IPS-NIHi7 (cell line): ENCODE results near the gene TIMP3.

Source experiments
- DNase-seq: peaks from one replicate; pipeline ENCODE4 v3.0.0; 2012; ENCODE audit warnings: mixed read lengths; ENCODE audit errors: extremely low spot score

The TIMP3 gene

DNA sequence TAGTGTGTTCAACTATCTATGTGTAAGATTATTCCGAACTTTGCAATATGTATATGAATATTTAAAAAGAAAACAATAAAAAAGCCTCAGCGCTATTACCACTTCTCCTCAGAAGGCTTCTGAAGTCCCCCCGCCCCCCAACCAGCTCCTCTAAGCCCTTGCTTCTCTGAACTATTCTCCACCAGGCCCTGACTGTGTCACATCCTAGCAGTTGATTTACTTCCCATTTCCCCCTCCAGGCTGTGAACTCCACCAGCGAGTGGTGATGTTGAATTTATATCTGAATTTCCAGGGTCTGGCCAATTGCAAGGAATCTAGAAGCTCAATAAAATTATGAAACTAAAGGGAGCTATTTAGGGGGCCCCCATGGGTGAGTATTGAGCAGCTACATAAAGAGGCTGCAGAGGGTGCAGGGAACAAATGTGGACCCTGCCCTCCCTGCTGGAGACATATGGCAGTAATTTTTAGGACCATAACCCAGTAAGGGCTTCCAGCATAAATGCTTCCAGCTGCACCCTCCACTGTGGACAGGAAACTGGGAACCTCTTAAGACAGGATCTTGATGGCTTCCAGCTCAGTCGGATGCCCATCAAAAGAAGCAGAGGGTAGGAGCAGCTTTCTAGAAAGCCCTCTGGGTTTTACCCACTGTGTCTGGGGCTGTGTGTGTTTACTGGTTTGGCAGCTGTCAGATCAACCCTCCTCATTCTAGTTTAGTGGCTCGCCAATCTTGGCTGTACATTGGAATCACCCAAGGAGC lies 81.4 kb downstream of the TIMP3 start:
- DNase-seq: no peak

DNA sequence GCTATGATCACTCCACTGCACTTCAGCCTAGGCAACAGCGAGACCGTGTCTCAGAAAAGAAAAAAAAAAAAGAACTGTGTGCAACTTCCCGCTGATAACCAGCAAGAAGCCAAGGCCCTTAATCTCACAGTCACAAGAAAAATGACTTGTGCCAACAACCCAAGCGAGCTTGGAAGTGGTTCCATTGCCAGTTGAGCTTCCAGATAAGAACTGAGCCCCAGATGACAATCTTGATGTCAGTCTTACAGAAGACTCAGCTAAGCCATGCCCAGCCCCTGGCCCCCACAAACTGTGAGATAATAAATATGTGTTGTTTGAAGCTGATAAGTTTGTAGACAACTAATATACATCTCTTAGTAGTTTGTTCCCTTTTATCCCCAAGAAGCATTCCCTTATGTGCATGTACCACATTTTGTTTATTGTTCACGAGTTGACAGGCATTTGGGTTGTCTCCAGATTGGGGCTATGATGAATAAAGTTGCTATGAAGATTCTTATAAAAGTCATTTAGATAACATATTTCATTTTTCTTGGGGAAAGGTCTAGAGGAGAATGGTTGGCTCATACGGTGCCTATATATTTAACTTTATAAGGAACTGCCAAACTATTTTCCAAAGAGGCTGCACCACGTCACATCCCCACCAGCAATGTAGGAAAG lies 85.9 kb downstream of the TIMP3 start:
- no peak for DNase-seq

DNA sequence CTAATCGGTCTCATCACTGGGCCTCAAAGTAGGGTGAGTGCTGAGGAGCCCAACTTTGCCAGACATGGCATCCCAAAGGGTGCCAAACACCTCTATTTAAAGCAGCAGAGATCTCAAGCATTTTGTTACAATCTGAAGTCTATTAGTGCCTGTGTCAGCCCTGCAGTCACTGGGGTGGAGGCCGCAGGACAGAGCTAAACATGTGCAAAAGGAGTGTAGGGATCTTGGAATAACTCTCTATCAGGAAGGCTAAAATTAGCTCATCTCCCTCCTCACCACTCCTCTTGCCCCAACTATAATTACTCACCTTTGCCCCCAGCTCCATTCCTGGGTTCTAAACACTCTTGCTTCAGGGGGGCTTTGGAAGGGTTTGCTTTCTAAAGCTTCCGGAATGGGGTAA lies 87.5 kb downstream of the TIMP3 start:
- no peak for DNase-seq

DNA sequence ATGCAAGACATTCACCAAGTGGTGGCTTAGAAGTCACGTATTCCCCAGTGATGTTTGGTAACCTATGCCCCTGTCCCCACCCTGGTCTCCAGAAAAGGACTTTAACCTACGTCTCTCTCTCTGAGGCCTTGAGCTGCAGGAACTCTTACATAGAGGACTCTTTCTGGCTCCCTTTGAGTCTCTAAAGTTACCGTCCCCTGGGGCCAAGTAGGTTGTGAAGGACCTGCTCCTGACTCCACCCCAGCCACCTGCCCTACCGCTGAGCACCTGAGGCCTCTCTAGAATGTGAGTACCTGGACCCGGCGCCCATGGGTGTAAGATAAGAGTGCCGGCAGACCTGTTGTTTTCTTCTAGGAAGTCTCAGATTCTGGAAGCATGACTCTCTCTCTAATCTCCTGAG lies 95.4 kb downstream of the TIMP3 start:
- DNase-seq: no peak

DNA sequence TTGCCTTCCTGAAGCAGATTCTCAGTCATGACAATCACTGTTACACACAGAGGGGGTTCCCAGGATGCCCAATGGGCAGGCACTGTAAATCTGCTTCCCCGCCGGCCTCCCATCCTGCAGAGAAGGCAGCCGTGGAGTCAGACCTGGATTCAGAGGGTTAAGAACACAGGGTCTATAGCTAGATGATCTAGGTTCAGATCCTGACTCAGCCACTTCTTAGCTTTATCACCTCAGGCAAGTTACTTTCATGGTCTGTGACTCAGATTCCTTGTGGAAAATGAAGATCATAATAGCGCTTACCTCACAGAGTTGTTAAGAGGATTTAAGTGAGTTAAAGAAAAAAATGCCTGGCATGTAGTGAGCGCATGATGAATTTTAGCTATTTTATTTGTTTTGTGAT lies 95.9 kb downstream of the TIMP3 start:
- no peak for DNase-seq

DNA sequence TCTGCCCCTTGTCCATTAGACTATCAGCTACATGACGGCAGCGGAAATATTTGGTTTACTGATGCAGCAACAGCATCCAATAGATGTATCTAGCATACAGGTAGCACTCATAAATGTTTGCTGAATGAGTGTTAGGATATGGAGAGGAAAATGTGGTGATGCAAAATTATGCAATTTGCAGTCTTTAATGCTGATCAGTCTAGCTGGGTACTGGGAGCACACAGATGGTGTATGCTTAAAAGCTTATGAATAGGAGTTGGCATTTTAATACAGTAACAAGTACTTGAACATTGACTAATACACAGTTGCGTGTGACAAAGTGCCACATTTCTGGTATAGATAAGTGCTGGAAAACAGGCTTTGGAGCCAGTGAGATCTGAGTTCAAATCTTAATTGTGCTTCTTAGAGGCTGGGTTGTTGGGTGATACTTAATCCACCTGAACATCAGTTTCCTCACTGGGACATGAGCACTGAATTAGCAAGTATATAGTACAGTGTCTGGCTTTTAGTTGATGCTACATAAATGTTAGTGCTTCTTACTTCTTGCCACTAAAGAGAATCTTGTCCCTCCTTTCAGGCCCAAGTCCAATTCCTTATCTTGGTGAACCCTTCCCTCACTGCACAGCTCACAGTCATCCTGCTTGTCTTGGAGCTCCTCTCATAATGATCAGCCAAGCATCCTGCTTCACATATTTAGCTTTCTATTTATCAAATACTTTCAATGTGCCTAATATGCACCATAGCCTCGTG lies 99.6 kb downstream of the TIMP3 start:
- DNase-seq: no peak

DNA sequence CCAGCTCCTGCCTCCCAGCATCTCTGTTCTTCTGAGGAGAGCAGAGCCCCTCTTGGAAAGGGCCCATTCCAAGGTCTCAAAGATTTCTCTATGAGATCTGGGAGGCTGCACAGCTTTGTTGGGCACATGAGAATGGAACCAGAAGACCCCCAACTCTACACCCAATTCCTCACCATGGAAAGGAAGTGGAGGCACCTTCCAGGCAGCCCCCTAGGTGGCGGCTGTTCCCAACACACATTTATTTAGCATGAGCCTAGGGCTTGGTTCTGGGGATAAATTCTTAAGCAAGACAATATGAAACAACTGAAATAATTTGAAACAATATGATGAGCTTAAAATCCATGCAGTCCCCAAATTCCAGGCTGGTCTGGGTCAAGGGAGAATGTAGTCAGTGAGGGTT lies 100.4 kb downstream of the TIMP3 start:
- DNase-seq: no peak

DNA sequence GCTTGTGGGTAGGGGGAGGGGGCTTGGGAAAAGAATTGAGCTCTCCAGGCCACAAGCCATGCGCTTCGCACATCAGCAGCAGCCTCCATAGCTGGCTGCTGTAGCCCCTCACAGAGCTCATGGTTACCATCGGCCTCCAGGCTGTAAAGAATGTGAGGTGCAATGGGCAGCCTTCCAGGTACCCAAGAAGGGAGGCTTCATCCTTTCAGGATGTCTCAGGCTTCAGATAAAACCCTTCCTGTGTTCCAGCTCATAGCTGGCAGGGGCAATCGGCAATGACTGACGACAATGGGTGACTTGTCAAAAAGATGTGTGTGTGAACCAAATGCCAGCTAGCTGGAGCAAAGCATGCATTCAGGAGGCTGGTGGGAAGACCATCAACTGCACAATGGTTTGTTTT lies 102.0 kb downstream of the TIMP3 start:
- DNase-seq: no peak

DNA sequence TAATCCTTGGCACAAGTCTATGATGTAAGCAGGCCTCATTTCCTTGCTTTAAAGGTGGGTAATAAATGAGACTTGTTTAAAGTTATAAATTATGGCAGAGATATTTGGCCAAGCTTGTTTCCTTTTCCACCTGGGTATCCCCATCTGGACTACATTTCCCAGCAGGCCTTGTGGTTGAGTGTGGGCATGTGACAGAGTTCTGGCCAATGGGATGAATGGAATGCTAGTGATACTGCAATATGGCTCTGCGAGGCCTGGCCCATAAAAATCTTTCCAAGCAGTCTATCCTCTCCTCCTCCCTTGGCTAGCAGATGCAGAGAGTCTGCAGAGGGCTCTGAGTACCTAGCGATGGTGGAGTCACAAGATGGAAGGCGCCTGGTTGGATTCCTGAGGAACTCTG lies 102.5 kb downstream of the TIMP3 start:
- DNase-seq: peak; percentile 67

DNA sequence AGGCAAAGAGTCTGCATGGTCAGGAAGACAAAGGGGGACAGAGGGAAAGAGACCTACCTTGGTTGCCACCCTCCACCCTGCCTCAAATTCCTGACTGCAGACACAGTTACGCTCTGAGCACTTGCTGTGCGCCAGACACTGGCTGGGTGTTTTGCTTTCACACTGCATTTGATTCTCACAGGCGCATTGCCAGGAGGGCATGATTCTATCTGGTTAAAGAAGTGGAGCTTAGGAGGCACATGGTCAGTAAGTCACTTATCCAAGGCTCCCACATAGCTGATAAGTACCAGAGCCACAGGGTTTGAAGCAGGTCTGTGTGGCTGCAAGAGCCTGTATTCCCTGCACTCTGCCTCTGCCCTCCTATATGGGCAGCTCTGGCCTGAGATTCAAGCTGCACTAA lies 103.9 kb downstream of the TIMP3 start:
- no peak for DNase-seq

DNA sequence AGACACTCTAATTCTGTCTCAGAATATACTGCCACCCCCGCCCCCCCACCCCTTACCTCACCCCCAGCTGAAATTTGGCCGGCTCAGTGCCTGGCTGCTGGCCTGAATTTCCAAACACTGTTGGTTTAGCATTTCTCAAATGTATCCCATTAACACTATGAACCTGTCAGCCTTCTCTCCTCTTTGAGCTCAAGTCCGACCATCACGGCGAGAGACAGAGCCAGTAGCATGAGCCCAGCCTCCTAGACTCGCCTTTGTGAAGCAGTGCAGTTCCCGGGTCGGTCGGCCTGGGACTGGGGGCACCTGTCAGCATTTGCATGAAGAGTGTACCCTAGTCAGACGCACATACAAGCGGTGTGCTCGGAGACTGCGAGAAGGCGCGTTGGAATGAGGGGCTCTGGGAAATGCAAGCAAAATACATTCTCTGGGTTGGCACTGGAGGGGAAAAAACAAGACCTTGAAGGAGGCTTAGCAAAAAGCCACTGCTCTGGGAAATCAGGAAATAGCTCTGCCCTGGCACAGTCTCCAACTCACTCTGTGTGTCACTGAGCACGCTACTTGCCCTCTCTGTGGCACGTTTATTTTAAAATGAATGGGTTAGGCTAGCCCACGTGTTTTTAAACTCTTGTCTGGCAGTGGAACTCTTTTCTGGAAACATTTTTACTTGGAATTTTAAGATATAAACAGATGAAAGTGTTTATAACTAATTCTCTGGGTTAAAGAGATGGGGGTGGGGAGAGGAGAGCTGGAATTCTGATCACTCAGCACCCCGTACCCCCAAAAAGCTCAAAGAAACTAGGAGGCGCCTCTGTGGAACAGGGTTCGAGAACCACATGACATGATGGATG lies 108.3 kb downstream of the TIMP3 start:
- DNase-seq: no peak

DNA sequence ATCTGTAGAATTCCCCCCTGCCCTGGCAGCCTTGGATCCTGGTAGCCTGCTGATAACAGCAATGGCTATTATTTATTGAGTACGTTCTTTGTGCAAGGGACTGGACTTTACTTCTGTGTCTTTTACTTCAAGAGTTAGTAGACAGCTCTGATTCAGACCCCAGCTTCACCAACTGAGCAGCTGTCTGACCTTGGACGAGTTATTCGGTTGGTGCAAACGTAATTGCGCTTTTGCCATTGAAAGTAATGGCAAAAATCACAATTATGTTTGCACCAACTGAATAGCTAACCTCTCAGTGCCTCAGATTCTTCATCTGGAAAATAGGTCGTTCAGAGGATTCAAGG lies 108.9 kb downstream of the TIMP3 start:
- no peak for DNase-seq

DNA sequence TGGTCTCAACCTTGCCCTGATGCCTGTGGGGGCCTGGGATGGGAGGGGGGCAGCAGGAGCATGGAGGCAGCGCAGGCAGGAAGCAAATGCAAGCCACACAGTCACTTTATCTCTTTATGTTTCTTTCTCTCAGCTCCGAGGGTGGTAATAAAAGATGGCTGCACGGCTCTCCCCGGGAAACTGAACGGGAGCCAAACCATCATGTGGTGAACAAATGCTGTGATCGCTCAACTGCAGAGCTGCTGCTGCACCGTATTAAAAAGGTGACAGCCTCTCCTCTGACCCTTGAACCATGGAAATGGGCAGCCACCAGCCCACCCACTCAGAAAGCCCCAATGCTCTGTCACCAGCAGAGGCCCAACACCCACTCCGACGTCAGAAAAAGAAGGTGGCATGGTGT lies 110.0 kb downstream of the TIMP3 start:
- DNase-seq: no peak
